ENCODE results near the gene DDX10. TPM values are rescaled to one million over a fixed set of nuclear protein-coding genes. Genes with fewer than 3 reads are reported as not detected.

DDX10 gene
- total and polyA plus RNA-seq, 2 of the 8 experiments (the other 6 are each of a cell fraction or from before 2014, with no cell fraction given): 49.2 to 52.2 TPM

- no peak for TF ChIP-seq CHD7 (IDR thresholded peaks at IDR 0.05; ENCODE audit: insufficient replicate concordance, low read length)
- TF ChIP-seq GTF2F1 (IDR thresholded peaks at IDR 0.05; ENCODE audit: borderline replicate concordance, low read depth, low read length): no peak
- no peak for TF ChIP-seq POU5F1 (IDR thresholded peaks at IDR 0.05; ENCODE audit: low read depth, low read length)
- TF ChIP-seq KDM4A (IDR thresholded peaks at IDR 0.05; ENCODE audit: low read depth, low read length, severe bottlenecking): no peak
- TF ChIP-seq KDM1A (IDR thresholded peaks at IDR 0.05; ENCODE audit: borderline replicate concordance, low read length): no peak
- TF ChIP-seq SRF (IDR thresholded peaks at IDR 0.05; ENCODE audit: low read depth, low read length): no peak
- TF ChIP-seq NANOG (IDR thresholded peaks at IDR 0.05; ENCODE audit: insufficient read depth, low read depth, low read length, poor library complexity, severe bottlenecking): no peak
- no peak for TF ChIP-seq TBP (IDR thresholded peaks at IDR 0.05; ENCODE audit: low read depth, low read length)
Observed at GRCh38 chr11:108797578-108798100, 132.8 kb downstream of the DDX10 start (continued).

Measured in H1 (cell line).